Stimulated activated CD8-positive, alpha-beta memory T cell treated with anti-CD3 and anti-CD28 coated beads, Interleukin-2, amount 100 ng/mL, for 1 hour (primary cell): ENCODE results near the gene FNTB.

Source experiments
- DNase-seq, 2 donors: peaks; one replicate each; pipeline ENCODE4 v3.0.0-alpha.2; 2020; ENCODE audit warnings: low read depth in 2 of 2

FNTB gene

DNA sequence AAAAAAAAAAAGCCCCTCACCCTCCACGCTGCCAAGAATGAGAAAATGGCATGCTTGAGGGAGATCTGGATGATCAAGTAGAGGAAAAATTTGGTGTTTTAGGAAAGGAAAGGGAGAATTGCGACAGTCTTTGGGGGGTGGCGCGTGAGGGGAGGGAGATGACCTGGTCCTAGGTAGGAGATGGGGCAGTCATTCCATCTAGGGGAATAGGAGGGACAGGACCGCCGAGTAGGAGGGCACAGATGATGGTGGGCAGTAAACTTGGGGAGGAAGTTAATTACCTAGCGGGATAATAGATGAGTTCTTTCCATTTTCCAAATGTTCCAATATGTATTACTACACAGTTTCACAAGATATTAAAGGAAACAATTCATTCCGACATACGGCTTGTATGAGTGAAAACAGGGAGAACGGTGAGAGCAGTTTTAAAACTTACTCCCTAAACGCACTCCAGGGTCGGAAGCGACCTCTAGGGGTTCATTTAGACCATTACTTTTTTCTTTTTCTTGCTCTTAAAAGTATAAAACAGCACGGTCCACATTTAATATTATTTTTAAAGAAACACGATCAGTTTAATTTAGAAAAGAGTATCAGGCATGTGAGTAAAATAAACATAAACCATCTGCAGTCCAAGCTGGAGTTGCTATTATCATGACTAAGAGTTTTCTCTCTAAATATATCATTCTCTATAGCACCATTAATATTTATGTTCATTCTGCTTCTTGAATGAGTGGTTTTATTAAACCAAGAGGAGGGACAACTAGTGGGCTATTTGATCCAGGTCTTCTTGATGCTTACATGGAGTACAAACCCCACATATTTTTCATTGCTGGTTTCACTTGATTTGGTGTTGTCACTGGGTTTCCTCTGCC, 3.0 kb upstream of the FNTB start:
- no peak for DNase-seq

DNA sequence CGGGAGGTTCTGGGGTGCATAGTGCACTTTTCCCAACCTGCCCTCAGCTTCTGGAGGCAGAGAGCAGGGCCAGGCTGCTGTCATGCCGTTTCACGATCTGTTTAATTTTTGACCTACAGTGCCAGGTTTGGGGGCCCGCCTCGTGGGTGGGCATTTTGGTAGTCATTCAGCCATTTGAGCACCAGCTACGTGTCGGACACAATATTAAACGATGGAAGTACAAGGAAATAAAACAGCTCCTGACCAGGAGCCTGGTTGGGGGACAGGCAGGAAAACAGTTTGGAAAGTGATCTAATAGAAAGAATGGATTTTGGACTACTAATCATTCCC, 708 bp downstream of the FNTB start:
- DNase-seq = no peak

DNA sequence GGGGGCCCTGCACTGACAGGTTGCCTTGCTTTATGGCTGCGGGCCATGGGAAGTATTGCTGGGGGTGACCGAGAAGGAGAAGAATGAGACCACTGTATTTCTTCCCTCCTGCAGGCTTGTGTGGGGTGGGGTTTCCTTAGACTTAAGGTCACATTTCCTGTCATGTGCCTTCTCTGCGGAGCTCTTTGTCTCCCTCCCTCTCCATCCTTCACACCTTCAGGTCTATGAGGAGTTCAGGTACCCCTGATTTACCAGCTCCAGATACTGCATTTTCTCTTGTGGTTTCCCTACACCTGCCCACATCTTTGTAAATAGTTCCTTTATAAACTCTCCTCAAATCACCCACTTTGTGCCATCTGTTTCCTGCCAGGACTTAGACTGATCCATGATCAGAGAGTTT, 3.6 kb downstream of the FNTB start:
- no peak for DNase-seq

DNA sequence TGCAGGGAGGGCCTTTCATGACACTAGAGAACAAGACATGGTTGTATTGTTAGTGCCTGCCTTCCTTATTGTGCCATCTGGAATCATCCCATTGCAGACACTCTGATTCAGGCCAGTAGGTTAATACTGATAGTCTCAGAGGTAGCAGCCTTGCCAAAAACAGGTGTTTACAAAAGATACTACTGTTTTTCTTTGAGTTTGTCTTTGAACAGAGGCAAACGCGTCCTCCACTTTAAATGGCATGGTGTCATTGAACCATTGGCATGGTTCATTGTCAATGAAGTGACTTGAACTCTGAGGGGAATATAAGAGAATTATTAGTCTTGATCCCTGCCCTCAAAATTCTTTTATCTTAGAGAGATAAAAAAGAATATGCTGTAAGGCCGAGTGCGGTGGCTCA, 4.2 kb downstream of the FNTB start:
- DNase-seq = no peak

DNA sequence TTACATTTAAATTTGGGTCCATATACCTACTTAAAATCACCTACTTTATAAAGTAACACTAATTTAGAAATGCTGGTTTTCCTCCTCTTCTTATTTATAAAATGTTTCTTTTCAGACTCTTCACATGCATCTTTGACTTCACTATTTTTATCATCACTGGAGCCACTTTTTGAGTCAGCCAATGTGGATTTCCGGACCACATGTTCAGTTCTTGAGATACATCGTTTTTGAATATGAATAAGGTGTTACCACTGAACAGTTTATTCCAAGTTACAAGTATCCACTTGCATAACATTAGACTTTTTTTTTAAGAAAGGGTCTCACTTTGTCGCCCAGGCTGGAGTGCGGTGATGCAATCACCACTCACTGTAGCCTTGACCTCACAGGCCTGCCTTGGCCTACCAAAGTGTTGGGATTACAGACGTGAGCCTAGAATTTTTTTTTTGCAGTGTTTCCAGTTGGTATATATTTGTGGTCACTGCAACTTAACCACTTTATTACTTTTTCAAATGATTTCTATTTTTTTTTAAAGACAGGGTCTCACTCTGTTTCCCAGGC, 5.7 kb downstream of the FNTB start:
- no peak for DNase-seq

DNA sequence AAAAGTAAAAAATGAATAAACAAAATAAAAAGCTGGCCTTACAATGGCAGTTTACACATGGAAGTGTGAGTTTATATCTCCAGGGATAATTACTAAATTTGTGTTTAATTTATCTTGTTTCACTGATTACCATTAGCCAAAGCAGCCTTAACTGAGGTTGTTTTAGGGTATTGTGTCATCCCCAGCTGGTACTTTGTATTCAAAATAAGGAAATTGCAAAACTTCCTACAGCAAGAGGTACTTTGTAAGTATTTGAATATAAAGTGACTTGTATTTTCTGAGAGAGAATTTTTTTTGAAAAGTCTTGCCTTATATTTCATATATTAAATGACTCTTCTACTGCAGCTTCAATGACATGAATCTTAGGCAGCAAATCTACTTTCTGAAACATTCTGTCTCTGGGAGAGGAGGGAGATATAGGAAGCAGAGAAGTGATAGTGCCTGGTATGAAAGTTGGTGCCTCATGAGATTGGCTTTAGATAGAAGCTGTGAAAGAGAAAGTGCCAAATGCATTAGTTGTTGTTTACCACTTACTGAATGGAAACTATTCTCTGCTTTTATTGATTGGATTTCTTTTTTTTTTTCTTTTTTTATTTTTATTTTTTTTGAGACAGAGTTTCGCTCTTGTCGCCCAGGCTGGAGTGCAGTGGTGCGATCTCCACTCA, 6.7 kb downstream of the FNTB start:
- DNase-seq = no peak

DNA sequence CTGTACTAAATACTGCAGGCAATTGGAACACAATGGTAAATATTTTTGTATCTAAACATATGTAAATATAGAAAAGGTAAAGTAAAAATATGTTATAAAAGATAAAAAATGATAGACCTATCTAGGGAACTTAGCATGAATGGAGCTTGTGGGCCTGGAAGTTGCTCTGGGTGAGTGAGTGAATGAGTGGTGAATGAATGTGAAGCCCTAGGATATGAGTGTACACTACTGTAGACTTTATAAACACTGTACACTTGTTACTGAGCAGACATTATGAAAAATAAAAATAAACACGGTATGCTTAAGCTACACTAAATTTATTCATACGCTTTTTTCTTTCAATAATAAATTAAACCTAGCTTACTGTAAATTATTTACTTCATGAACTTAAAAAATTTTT, 7.8 kb downstream of the FNTB start:
- DNase-seq = no peak

DNA sequence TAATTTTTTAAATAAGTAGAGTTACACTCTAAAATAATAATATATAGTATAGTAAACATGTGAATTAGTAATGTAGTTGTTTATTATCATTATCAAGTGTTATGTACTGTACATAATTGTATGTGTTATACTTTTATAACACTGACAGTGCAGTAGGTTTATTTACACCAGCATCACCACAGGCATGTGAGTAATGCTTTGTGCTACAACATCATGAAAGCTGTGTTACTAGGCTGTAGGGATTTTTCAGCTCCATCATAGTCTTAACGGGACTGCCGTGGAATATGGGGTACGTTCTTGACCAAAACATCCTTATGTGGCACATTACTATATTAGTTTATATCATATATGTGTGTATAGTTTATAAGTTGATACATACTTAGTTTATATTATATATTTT, 8.6 kb downstream of the FNTB start:
- DNase-seq = no peak

DNA sequence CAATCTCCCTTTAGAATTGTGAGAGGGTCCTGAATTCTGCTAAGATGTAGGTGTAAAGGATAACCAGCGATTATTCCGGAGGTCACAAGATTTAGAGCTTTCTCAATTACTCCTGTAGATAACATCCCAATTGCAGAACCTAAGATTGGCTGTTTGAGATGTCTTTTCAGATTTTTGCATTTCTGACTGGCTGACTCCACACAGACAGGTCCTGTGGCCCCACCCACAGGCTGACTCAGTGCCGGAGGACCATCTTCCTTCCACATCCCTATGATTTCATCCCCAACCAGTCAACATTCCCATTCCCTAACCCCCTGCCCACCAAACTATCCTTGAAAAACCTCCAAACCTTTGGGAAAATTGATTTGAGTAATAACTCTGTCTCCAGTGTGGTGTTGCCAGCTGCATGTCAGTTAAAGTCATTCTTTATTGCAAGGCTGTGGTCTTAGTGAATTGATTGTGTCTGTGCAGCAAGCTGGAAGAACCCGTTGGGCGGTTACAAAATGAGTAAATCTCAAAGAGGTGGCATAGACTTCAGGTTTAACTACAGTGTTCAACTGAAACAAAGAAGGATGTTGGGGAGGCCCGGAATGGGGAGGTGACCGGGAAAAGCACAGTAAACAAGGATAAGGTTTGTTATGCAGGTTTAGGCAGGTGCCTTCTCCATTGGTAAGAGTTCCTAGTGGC, 10.6 kb downstream of the FNTB start:
- DNase-seq = no peak

DNA sequence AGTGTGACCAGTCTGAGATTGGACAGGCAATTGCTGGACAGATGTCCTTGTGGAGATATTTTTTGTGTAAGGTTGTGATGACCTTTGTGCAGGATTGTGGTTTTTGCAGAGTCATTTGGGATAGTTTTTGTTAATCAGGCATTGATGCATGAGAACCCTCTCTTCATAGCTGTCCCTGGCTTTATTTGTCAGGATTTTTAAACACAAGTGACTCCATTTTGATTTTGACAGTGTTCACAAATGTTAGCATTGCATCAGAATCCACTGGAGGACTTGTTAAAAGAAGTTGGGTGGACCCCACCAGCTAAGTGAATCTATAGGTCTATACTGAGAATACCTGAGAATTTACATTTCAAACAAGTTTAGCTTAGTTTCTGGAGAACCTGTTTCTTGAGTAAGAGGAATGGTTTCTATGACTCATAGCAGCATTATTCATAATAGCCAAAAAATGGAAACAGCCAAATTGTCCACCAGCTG, 11.8 kb downstream of the FNTB start:
- no peak for DNase-seq

DNA sequence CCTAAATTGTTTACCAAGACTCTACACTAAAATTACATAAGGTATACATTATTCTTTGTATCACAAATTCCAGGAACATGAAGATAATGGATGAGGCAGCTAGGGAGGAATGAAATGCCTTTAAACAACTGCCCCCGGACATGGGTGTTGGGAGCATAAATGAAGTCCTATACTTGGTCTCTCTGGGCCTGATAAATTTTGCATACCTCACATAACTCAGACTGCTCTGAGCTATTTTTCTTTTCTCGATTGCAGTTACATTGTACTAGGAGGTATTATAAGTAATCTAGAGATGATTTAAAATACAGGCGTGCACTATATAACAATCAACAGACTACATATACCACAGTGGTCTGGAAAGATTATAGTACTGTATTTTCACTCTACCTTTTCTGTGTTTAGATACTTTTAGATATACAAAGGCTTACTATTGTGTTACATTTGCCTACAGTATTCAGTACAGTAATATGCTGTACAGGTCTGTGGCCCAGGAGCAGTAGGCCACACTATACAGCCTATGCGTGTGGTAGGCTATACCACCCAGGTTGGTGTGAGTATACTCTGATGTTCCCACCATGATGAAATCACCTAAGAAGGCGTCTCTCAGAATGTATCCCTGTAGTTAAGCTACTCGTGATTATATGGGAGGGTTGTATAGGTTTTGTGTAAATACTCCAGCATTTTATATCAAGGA, 14.3 kb downstream of the FNTB start:
- DNase-seq = no peak

DNA sequence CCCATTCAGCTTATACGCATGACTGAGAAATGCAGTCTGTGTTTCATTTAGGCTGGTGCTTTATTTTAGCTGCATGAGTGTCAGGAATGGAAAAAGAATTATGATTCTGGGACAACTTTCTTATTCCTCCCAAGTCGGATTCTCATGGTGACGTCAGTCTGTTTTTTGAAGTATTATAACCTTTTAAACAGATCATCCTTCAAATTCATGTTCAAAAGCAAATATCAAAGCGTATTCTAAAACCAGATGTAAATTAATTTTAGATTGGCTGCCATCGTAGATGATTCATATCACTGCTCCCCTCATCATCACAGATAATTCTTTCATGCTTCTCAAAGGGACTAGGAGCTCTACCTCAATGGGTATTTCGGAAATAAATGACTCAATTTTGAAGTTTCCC, 15.0 kb downstream of the FNTB start:
- no peak for DNase-seq

DNA sequence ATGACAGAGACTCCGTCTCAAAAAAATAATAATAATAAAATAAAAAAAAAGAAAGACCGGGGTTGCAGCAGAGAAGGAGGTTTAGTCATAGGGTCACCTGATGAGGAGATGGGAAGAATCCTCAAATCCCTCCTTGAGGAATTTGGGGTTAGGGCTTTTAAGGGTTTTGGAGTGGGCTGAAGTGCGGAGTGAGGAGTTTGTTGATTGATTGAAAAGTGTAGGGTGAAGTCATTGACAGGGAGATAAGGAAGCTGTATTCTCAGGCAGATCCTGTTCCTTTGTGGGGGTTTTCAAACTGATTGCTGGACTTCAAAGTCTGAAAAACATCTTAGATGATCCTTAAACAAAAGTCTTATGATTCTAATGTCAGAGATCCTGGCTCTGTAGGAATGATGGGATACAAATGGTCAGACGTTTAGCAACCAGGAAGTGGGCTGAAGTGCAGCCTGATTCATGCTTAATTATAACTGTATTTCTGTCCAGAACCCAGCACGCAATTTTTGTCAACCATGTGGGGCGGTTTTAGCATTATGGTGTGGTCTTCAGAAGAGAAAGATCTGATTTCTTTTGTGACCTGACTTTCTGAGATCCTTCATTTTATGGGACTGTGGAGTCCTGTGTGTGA, 16.0 kb downstream of the FNTB start:
- DNase-seq = no peak

DNA sequence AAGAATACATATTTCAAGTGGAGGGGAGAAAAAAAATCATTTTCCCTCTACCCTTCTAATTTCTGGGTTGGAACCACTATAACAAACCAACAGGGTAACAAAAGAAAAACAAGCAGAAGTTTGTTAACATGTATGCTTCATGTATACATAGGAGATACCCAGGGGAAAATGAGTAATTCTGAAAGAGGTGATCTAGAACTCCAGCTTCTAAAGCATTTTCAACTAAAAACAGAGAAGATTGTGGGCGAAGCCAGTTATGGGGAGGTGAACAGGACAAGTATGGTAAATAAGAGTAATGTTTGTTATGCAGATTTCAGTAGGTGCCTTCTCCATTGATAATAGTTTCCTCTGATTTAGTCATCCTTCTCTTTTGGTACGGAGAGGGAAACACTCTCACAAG, 16.7 kb downstream of the FNTB start:
- no peak for DNase-seq

DNA sequence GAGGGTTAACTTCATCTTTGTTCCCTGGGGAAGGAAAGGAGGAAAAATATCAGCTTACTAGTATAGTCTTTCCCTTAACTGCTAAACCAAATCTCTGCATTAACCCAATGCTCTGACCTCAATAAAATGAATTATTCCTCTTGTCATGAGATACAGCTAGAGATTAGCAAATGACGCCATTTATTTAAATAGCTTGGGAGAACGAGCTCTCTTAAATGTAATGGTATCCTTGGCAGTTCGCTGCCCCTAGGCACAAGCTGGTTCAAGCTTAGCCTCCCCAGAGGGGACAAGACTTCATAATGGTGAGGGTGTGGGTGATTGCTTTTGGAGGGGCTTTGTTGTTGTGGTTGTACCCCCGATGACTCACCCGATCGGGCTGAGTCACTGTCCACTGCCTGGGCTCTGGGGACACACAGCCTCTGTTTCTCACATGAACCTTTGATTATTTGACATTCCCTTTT, 19.6 kb downstream of the FNTB start:
- DNase-seq = no peak

DNA sequence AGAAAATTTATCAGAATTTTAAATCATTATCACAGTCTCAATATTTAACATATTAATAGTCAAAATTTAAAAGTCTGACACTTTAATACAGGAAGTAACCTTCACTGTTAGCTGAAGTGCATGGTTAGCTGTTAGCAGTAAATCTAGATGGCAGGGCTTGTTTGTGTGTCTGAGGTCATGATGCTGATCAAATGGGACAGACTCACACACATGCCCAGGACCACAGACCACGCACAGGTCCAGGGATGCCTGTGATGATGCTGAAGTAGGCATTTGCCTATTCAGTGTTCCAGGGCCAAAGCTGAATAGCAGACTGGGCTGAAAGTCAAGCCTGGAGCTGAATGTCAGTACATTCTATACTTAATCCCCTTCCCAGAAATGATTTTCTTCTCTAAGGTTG, 20.5 kb downstream of the FNTB start:
- no peak for DNase-seq

DNA sequence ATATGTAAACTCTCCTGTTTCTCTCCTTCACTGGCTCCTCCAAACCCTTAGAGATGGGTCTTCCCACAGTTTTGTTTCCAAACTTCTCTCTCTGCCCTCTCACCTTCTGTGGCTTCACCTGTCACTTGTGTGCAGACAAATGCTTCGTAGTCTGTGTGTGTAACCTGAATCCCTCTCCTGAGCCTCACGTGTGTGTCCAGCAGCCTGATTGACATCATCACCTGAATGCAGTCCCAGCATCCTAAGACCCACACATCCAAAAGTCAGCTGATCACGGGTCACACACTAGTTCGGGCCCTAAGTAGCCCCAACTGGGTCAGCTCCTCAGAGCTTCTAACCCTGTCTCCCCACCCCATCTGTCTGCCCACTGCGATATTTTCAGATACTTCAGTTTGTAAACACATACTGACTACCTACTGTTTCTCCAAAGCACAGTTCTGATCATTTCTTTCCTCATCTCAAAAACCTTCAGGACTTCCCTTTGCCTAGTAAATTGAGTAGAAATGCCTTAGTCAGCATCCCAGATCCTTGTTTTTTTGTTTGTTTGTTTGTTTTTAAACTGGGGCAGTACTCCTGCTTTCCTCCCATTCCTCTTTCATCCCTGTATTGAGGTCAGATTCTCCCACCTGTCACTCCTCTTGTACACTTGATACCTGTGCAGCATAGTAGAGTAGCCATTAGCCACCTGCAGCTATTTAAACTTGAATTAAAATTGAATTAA, 23.7 kb downstream of the FNTB start:
- no peak for DNase-seq

DNA sequence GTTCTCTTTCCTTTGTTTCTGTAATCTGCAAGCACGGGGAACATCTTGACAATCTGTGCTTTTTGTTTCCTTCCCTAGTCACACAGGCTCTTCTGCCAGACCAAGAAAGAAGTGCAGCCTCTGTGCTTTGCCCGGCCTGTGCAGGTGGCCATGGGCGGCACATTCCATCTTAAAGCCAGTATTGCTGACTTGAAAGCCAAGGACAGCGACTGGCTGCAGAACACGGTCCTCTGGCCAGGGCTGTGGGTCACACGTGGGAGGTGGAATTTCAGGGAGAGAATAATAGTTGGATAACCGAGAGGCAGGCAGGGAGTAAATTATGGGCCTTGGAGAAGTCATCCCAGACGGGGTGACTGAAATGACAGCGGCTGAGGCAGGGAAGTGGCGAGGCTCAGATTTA, 24.8 kb downstream of the FNTB start:
- DNase-seq = no peak

DNA sequence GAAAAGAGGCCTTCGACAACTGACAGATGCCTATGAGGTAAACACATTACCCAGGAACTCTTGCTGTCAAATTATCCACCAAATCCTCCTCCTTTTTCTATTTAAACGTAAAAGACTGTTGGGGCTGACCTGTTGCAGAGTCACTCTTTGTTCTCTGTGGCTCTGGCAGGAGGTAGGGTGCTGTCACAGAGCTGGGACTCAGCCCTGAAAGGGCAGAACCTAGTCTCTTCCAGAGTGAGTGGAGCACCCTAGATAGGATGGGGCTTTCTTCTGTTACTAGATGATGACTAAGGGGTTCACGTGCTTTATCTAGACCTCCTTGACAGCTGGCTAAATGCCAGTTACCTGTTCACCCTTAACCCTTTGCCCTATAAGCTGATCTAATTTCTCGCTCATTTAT, 25.7 kb downstream of the FNTB start:
- no peak for DNase-seq

DNA sequence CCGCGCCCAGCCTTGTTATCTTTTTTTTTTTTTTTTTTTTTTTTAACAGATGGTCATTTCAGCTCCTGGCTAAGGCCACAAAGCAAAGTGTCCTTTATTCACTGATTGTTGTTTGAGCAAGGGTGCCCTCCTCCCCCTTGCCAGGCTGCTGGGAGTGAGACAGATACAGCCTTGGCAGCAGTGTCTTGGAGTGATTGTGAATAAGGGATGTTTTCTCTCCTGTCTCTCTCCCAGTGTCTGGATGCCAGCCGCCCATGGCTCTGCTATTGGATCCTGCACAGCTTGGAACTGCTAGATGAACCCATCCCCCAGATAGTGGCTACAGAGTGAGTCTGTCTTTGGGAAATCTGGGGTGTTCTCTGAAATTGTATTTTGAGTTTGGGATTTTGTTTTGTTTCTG, 28.7 kb downstream of the FNTB start:
- no peak for DNase-seq

DNA sequence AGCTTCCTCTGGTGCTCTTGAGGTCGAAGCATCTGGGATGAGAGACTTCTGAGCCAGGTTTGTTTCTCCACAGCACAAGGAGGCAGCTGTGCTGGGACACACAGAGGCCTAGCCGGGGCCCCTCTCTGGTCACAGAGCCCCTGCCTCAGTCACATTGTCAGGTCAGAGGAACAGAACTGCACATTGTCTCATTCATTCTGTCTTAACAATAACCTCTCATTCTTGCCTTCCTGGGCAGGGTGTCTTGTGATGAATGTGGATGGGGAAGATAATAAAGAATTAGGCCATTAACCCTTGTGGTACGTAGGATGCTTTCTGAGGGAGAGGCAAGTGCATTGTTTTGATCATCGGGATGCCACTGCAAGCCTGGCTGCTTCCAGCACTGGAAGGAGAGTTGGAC, 29.8 kb downstream of the FNTB start:
- no peak for DNase-seq
